Cardiac fibroblast (primary cell): ENCODE results near the gene HOATZ.

Source experiments
- DNase-seq, 2 donors: peaks; one replicate each; pipeline versions ENCODE4 v3.0.0 to v3.0.0-alpha.2; 2010; ENCODE audit warnings: low read depth in 2 of 2
- H3K4me3 ChIP-seq, 2 donors: replicated peaks in 1 of 2; 1 replicate in 1 of 2; 2 replicates in 1 of 2; pipeline ENCODE4 v1.5.1; 2011; ENCODE audit warnings: low read depth in 2 of 2, low read length in 2 of 2, mild to moderate bottlenecking in 2 of 2, moderate library complexity in 1 of 2
- TF ChIP-seq, protein P1 (sequence below): IDR thresholded peaks from one replicate; pipeline ENCODE4 v1.5.1; 2011; ENCODE audit warnings: low read depth, mild to moderate bottlenecking, low read length, inconsistent platforms

The HOATZ gene

DNA sequence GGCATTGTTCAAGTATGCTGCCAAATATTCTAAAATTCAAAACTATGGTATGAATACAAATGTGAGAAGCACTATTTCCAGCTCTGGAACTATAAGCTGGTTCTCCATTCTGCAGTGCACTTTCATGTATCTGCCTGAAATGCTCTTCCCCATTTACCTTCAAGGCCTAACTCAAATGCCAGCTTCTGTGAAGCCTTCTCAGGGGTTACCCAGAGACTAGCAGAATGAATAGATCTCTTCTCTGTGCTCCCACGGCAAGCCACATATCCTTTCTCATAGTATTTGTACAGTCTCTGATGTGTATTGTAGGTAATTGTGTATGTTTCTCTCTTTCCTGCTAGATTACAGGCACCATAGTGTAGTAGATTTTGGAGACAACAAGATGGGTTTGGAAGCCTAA, 4.1 kb downstream of the HOATZ start:
- DNase-seq: no peak
- TF ChIP-seq, protein P1, sequence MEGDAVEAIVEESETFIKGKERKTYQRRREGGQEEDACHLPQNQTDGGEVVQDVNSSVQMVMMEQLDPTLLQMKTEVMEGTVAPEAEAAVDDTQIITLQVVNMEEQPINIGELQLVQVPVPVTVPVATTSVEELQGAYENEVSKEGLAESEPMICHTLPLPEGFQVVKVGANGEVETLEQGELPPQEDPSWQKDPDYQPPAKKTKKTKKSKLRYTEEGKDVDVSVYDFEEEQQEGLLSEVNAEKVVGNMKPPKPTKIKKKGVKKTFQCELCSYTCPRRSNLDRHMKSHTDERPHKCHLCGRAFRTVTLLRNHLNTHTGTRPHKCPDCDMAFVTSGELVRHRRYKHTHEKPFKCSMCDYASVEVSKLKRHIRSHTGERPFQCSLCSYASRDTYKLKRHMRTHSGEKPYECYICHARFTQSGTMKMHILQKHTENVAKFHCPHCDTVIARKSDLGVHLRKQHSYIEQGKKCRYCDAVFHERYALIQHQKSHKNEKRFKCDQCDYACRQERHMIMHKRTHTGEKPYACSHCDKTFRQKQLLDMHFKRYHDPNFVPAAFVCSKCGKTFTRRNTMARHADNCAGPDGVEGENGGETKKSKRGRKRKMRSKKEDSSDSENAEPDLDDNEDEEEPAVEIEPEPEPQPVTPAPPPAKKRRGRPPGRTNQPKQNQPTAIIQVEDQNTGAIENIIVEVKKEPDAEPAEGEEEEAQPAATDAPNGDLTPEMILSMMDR: no peak
- no peak overlapping the region for H3K4me3 ChIP-seq

DNA sequence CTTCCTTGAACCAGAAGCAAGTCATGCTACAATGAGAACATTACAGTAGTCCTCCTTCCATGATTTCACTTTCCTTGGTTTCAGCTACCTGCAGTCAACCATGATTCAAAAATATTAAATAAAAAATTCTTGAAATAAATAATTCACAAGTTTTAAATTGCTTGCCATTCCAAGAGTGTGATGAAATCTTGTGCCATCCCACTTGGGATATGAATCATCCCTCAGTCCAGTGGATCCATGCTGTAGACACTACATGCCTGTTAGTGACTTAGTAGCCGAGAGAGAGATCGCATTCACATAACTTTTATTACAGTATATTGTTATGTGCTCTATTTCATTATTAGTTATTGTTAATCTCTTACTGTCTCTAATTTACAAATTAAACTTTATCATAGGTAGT, 6.0 kb downstream of the HOATZ start:
- DNase-seq: peak; percentile 17 to 65
- H3K4me3 ChIP-seq: no peak overlapping the region
- TF ChIP-seq, protein P1: no peak

DNA sequence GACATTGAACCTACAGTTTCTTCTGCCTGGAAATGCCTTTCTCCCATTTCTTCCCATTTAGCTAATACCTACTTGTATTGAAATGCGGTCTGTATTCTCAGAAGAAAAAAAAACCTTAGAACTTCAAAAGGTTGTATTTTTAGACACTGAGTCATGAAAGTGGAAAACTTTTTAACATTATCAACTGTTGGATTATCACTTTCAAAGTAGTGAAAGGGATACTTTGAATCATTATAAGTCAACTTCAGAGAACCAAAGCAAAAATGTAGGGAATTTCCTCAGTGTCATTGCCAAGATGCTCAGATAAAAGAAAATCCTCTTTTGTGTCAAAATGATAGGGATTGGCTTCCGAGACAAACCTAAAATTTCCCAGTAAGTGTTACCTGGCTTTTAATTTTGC, 6.6 kb downstream of the HOATZ start:
- TF ChIP-seq, protein P1: no peak
- DNase-seq: no peak
- H3K4me3 ChIP-seq: no peak overlapping the region

DNA sequence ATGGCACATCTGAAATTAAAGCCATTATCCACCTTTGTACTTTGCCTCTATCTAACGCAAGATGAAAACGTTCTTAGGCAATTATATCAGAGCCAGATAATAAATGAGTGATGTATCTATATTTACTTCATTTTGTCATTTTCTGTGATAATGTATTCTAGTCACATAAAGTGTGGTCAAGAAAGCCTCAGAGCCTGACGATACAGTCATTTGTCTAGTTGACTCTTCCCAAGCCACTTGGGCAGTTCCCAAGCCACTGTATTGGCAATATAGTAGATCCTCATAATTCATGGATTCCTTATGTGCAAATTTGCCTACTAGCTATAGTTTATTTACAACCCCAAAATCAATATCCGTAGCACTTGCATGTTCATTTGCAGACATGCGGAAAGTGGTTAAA, 7.8 kb downstream of the HOATZ start:
- TF ChIP-seq, protein P1: no peak
- DNase-seq: no peak

DNA sequence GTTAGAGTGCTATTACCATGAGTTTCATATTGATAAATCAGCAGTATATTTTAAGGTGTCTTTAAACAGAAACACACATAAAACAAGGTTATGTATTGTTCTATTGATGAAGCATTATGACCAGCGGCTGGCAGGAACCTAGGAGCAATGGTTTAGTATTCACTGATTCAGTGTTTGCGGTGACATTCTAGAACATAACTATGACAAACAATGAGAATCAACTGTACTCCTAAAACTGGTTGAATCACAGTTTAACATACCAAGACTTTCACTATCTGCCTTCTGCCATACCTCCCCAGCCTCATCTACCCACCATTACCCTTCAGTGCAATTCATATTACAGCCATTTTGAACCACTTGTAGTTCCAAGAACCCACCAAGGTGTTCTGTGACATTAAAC, 8.8 kb downstream of the HOATZ start:
- TF ChIP-seq, protein P1: no peak
- DNase-seq: no peak
- no peak overlapping the region for H3K4me3 ChIP-seq

More for the DNA sequence above, 7.8 kb downstream of the HOATZ start:
- no peak overlapping the region for H3K4me3 ChIP-seq

DNA sequence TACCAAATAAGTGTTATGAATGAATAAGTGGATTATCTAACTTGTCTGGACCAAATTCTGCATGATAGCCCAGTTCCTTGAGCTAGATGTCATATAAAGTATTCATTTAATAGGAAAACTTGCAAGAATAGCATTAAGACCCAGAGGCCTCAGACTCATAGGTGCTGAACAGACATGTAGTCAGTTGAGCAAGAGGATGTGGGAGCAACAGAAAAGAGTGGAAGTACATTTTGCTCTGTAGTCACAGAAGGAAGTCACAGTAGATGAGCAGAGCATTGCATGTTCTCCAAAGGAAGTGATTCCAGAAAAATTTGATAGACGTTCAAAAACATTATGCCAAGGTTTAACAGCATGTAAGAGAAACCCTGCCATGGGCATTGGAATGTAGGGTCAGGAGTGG, 9.5 kb downstream of the HOATZ start:
- no peak overlapping the region for H3K4me3 ChIP-seq
- peak in 1 of 2 donors; percentile 23 for DNase-seq
- TF ChIP-seq, protein P1: no peak

DNA sequence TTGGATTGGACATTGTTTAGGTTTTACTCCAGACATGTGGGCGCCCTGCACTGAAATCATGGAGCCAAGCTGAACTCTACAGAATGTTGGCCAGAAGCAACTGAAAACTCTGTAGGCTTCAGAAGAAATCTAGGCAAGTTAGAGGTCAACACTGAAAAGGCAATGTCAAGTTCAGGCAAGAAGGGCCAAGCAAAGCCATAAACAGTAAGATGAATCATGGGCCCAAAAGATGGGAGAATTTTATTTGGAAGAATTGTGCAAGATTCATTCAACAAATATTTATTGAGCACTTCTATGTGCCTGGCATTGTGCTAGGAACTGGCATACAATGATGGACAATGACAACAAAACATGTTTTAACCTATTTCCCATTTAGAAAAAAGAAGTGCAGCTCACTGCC, 10.9 kb downstream of the HOATZ start:
- DNase-seq: no peak
- H3K4me3 ChIP-seq: no peak overlapping the region

More for the DNA sequence above, 10.9 kb downstream of the HOATZ start:
- TF ChIP-seq, protein P1: no peak
